OCI-LY7 (cell line): ENCODE data around the gene TECPR2.

ENCODE experiments used
- EZH2phosphoT487 ChIP-seq: fragments of 200-600 bp; sonication (generic); IDR thresholded peaks from 2 replicates; pipeline ENCODE4 v1.6.1; 2018; ENCODE audit warnings: low read depth, borderline replicate concordance, mild to moderate bottlenecking, mixed run types, antibody characterized with exemption, low read length, moderate library complexity, mixed read lengths
- TF ChIP-seq, protein P1 (sequence below): fragments of 200-600 bp; sonication (generic); conservative IDR thresholded peaks from 2 replicates; pipeline ENCODE4 v1.5.1; 2014; ENCODE audit warnings: mild to moderate bottlenecking, antibody characterized with exemption, low read length, moderate library complexity, mixed read lengths

DNA sequence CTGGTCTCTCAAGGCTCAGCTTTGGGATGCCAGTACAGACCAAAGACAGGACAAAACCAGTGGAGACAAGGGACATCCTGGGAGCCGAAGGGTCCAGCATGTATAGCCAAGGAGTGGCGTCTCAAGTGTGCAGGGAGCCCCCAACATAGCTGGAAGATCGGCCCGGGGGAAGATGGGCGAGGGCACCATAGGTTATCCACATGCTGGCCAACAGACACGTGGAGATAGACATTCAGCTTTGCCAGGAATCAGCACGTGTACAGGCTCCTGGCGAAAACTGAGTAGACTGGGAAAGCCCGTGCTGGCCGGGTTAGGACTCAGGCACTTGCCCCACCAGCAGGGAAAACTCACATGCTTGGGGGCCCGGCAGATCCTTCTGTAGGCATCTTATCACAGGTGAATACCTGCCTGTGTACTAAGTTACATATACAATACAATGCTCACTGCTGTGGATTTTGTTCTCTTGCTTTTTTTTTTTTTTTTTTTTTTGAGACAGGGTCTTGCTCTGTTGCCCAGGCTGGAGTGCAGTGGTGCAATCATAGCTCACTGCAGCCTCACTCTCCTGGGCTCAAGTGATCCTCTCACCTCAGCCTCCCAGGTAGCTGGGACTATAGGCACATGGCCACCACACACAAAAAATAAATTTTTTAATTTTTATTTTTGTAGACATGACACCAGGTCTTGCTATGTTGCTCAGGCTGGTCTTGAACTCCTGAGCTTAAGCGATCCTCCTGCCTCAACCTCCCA, 152.4 kb downstream of the TECPR2 start:
- TF ChIP-seq, protein P1, sequence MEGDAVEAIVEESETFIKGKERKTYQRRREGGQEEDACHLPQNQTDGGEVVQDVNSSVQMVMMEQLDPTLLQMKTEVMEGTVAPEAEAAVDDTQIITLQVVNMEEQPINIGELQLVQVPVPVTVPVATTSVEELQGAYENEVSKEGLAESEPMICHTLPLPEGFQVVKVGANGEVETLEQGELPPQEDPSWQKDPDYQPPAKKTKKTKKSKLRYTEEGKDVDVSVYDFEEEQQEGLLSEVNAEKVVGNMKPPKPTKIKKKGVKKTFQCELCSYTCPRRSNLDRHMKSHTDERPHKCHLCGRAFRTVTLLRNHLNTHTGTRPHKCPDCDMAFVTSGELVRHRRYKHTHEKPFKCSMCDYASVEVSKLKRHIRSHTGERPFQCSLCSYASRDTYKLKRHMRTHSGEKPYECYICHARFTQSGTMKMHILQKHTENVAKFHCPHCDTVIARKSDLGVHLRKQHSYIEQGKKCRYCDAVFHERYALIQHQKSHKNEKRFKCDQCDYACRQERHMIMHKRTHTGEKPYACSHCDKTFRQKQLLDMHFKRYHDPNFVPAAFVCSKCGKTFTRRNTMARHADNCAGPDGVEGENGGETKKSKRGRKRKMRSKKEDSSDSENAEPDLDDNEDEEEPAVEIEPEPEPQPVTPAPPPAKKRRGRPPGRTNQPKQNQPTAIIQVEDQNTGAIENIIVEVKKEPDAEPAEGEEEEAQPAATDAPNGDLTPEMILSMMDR: no peak
- no peak for TF ChIP-seq EZH2phosphoT487
